DMS53 (cell line): Measurements from ENCODE around the gene CASP9.
"Not testable (repeated sequence)": the region's sequence is repeated elsewhere in the genome, so short reads cannot be mapped to it uniquely, and the experiment has no call there.

Source experiments
- DNase-seq: peaks from one replicate; lab custom pipeline; 2025; lab: John Stamatoyannopoulos, UW

Gene CASP9

DNA sequence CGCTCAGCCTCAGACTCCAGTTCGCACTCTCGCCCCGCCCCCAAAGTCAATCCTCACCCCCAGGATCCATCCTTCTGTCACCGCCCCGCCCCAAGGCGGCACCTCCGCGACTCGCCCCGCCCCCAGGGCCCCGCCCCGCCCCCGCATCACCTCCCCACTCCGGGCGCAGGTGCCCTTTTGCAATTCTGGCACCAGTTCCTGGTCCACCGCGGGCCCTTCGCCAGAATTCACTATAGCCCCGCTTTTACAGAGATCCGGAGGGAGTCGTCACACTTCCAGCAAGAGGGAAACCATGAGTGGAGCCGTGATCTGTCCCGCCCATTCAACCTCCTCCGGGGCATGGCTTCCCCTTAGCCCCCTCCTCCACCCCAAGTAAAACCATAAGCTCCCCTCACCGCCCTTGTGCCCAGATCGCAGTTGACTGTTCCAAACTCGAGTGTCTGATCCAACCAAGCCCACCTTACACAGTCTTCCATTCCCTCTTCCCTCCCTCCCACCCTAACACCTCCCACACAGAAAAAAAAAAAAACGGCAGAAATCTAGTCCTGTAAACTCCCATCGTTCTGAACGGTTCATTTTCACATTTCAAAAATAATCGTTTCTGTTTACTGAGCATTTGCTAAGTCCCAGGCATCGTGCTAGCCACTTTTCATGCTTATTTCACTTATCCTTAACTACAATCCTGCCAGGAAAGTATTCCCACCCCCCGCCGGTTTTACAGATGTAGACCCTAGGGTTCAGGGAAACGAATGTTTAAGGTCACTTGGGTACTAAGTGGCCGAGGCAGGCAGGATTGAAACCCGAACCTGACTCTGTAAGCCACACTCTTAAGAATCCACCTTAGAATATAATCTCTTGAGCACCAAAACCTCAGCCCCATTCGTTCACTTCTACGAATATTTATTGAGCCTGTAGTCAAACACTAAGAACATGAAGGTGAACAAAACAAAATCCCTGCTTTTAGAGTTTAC, 1.3 kb upstream of the CASP9 start:
- DNase-seq: peak; percentile 75

DNA sequence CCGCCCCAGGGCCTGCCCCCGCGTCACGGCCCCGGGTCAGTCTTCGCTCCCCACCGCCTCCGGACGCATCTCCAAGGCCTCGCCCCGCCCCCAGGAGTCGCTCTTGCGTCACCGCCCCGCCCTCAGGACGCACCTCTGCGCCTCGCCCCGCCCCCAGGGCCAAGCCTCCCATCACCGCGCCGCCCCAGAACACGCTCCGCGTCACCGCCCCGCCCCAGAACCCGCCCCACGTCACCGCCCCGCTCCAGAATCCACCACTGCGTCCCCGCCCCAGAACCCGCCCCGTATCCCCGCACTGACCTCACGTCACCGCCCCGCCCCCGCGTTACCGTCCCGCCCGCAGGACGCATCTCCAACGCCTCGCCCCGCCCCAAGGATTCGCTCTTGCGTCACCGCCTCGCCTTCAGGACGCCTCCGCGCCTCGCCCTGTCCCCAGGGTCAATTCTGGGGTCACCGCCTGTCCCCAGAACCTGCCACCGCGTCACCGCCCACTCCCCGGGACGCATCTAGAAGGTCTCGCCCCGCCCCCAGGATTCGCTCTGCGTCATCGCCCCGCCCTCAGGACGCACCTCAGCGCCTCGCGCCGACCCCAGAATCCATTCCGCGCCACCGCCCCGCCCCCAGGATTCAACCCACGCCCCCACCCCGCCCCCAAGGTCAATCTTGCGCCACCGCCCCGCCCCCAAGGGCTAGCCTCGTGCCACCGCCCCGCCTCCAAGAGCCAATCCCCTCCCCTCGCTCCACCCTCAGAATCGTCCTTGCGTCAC, 451 bp upstream of the CASP9 start:
- DNase-seq: peak; percentile 100

DNA sequence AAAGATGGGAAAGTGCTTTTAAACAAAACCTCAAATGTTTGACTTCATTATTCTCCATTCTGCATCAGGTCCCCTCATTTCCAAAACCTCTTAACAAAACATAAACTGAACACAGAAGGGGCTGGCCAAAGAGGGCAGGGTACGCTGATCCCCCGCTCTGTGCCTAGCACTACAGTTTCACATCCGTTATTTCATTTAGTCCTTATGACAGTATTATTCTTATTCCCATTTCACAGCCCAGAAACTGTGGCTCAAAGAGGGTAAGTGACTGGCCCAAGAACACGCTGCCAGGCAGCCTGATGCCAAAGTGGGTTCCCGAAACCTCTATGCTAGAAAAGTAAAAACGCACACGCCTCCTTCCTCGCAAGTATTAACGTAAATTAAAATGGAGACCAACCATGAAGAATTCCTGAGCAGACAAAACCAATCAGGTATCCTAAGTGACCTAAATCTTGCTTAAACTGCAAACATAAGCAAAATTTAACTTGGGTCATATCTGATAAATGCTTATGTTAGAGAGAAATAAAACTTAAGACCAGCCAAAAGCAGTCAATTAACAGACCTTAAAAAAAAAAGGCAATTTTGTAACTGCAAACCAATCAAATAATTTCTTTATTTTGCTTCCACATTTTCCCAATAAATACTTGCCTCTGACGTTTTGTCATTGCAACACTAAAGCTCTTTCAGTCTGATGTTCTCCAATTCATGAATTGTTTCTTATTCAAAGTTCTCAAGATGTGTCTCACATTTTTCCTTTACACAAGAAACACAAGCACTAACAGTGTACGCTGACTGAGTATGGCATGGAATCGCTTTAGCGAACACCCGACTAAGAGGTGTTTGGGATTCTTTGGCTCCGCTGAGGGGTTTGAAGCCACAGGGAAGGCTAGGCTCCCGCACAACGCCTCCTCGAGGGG, 653 bp downstream of the CASP9 start:
- DNase-seq: no peak

DNA sequence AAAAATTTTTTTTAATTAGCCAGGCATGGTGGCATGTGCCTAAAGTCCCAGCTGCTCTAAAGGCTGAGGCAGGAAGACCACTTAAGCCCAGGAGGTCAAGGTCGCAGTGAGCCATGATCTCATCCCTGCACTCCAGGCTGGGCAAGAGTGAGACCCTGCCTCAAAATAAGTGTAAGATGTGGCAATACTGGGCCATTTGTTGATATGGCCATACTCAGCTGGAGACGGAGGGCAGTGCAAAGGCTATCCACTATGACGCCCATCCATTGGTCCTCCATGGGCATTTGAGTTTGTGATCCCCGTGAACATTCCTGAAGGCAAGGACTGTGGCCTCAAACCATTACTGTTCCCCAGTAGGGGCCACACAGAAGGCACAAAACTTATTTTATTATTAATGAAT, 1.5 kb downstream of the CASP9 start:
- no peak for DNase-seq

DNA sequence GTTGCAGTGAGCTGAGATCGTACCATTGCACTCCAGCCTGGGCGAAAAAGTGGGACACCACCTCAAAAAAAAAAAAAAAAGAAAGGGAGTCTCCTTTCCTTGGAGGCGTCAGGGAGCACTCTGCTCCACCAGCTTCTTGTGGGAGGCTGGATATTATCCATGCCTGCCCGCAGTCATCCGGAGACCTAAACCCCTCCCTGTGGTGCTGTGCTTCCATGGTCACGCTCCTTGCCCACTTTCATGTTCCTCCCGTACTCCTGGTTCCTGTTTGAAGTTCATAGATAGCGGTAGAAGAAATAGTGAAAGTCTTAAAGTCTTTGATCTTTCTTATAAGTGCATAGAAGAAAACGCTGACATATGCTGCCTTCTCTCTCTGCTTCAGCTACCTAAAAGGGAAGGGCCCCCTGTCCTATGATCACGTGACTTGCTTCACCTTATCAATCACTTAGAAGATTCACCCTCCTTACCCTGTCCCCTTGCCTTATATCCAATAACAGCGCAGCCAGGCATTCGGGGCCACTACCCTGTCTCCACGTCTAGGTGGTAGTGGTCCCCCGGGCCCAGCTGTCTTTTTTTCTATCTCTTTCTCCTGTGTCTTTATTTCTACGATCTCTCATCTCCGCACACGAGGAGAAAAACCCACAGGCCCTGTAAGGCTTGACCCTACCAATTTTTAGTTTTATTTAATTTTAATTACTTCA, 2.7 kb downstream of the CASP9 start:
- DNase-seq: not testable (repeated sequence)

DNA sequence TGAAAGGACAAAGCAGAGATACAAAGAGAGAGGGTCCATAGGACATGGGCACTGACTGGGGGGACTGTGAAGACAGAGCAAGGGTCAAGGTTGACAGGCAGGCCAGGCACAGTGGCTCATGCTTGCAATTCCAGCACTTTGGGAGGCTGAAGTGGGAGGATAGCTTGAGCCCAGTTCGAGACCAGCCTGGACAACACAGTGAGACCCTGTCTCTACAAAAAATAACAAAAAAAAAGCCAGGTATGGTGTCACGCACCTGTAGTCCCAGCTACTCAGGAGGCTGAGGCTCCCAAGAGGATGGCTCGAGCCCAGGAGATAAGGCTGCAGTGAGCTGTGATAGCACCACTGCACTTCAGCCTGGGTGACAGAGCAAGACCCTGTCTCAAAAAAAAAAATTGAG, 4.4 kb downstream of the CASP9 start:
- no peak for DNase-seq

DNA sequence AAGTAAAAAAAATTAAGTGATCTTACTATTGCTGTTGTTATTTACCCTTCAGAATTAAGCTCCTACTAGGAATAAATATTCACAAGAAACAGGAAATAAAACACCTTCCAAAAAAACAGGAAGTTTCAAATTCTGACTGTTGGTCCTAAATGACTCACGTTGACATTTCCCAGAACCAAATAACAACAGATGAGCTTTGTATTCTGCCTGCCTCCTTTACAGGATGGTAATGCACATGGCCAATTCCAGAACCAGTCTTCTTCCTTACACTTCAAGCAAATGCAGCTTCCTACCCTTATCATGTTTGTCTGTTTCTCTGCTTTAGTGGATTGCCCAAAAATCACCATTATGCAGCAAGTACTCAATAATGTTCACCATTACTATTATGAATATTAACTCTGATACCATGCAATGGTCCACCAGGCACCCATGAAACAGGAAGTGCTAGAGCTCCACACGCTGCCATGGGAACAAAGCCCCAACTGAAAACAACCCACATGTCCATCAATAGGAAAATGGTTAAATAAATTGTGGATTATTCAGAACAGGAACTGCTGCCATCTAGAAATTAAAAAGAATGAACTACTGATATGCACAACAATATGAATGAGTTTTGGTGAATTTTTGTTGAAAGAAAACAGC, 8.9 kb downstream of the CASP9 start:
- DNase-seq: peak; percentile 34

DNA sequence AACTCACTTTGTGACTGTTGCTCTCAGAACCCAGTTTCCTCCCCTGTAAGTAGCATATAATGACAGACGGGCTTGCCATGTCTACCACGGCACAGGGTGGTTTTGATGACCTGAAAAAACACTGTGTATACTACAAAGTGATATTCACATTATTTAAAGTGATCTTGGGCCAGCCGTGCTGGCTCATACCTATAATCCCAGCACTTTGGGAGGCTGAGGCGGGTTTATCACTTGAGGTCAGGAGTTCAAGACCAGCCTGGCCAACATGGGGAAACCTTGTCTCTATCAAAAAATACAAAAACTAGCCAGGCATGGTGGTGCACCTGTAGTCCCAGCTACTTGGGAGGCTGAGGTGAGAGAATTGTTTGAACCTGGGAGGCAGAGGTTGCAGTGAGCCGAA, 9.5 kb downstream of the CASP9 start:
- not testable (repeated sequence) for DNase-seq

DNA sequence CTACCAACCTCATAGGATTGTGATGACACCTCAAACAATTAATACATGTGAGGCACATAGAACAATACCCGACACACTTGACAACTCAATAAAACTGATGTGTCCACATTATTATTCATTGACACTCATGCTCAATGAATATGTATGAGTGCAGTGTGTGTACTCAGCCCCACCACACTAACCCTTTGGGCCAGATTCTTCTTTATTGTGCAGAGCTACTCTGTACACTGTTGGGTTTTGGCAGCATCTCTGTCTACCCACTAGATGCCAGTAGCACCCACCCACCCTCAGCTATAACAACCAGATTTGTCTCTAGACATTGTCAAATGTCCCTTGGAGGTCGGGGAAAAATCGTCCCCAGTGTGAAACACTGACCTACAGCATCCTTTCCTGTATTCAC, 10.1 kb downstream of the CASP9 start:
- no peak for DNase-seq

DNA sequence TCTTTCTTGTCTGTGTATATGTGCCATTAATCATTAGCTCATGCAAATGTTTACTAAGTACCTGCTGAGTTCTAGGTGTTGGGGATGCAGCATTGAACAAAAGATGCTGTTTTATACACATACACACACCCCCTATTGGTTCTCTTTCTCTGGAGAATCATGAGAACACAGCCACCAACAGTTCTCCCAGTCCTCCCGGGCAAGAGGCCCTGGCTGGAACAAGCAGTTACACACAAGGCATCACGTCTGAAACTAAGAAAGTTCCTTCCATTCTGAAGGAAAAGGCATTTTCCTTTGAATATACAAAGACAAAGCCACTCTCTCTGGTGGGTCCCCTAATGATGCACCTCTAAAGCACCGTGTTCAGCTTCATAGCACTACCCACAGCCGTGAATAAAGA, 10.8 kb downstream of the CASP9 start:
- peak; percentile 36 for DNase-seq

DNA sequence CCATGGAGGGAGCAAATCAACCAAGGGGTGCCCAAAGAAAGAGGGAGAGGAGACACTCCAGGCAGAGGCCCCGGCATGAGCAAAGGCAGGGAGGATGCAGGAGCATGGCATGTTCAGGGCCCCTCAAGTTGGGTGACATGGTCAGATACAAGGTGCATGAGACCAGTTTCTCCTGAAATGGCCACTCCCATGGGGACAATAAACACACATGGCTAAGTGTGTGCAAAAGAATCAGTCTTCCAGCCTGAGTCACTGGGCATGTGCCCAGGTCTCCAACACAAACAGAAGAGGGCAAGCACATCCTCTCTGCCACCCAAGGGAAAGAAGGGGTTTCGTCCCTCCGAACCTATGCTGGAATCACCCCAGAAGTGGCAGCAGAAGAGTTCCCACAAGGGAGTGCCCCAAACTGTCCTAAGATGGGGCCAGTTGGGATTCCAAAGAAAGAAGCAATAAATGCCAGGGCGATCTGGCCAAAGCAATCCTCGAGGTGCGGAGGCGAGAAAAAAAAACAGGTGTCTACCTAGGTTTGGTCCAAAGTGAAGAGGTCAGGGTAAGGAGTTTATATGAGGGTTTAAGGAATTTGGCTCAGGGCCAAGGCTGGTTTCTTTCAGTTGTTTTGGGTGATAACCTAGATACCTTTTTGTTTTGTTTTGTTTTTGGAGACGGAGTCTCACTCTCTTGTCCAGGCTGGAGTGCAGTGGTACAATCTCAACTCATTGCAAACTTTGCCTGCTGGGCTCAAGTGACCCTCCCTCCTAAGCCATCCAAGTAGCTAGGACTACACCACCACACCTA, 13.2 kb downstream of the CASP9 start:
- DNase-seq: no peak

DNA sequence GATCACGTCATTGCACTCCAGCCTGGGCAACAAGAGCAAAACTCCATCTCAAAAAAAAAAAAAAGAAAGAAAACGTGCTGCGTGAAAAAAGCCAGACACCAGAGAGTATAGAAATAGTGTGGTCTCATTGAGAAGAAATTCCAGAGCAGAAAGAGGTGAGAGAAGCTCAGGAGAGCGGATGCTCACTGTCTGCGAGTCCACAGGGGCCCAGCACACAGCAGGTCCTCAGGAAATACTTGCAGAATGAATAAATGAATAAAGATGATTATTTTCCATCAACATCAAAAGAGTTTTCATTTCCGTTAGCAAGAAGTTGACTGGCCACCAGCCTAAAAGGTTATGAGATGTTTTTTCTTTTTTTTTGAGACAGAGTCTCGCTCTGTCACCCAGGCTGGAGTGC, 14.4 kb downstream of the CASP9 start:
- DNase-seq: no peak

DNA sequence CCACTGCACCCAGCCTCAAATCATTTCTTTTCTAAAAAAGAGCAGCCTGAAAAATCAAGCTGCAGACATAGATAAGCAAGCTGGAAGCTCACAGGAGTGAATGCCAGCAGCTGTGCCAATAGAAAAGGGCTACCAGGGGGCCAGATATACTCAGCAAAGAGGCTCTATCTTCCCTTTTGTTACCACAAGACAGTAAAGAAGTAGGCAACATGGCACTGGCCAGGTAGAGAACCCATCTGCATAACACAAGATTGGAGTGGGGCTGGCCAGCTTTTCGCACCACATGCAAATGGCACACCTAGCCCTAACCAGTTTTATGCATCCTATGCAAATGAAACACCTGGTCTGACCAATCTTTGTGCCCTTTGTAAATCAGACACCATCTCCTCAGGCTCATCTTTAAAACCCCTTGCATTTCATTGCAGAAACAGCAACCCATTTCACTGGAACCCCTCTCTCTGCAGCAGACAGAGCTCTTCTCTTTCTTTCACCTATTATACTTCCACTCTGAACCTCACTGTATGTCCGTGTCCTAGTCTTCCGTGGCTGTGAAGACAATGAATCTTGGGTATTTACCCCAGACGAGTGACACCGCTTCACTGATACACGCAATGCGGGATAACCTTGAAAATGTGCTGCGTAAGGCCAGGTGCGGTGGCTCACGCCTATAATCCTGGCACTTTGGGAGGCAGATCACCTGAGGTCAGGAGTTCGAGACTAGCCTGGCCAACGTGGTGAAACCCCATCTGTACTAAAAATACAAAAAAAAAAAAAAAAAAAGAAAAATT, 15.1 kb downstream of the CASP9 start:
- no peak for DNase-seq

DNA sequence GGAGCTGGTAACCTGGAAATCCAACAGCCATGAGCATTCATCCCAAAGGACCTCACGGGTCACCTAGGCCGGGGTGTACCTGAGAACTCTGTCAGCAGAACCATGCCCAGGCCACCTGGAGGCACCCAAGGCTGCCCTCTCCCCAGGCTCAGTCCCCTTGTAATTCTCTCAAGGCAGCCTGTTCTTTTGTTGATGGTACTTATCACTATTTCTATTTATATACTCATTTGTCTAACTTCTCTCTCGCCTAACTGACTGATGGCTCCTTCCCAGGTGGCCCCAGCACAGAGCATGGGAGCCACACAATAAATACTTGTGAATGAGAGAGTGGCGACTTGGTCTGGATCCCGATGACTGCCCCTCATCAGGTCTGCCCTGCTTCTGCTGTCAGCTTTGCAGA, 16.7 kb downstream of the CASP9 start:
- no peak for DNase-seq

DNA sequence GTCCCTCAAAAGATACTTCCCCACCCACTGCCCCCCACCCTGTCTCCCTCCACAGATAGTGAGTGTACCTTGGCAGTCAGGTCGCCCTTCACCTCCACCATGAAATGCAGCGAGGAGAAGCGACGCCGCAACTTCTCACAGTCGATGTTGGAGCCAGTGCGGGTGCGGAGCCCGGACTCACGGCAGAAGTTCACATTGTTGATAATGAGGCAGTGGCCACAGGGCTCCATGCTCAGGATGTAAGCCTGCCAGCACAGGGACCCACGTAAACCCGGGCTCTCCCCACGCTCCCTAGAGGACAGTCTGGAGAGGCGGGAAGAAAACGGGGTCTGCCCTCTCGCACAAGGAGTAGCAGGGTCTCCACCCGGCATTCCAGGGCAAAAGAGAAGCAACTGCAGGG, 17.2 kb downstream of the CASP9 start:
- no peak for DNase-seq

DNA sequence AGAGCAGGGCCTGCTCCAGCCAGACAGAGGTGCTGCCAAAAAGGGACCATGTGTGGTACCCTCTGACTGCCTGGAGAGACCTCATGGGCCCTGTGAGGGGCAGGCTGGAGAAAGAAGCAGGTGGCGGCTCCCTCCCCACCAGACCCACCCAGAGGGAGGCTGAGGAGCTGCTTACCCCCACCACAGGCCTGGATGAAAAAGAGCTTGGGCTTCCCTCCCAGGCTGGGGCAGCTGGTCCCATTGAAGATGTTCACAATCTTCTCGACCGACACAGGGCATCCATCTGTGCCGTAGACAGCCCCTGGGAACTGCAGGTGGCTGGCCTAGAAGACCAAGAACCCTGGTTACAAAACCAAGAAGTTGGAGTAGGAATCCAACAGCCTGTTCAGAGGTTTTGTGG, 19.6 kb downstream of the CASP9 start:
- DNase-seq: no peak

DNA sequence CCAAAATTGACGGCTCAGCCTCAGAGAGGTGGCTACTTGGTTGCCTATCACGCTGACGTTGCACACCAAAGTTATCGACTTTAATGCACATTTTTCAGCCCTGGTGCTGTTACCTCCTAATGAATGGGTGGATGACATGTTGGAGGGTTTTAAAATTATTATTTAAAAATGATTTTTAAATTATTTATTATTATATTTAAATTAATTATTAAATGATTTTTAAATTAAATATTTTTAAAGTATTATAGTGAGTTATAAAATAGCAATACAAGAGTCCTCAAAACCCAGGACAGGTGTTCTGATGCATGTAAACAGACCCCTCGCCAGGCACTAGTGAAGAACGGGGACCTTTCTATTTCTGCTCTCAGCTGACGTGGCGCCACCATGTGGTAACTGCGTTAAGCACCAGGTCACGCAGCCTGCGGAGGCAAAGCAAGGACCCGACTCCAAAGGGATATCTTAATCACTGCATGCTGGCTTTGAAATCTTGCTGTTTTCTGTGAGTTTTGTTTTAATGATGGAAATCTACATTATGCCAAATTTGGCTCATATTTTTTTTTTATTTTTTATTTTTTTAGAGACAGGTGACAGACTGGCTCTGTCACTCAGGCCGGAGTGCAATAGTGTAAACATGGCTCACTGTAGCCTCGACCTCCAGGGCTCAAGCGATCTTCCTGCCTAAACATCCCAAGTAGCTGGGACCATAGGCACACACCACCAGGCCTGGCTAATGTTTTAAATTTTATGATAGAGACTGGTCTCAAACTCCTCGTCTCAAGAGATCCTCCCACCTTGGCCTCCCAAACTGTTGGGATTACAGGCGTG, 22.6 kb downstream of the CASP9 start:
- DNase-seq: peak; percentile 86
